IPS-20b (cell line): ENCODE results near the gene ALKBH5.

Source experiments
- H3K27ac ChIP-seq: one replicate; pipeline ENCODE4 v1.5.1; 2013; ENCODE audit warnings: low read length
- H3K27me3 ChIP-seq: 2 replicates; pipeline ENCODE4 v1.6.1; 2013; ENCODE audit warnings: mild to moderate bottlenecking, low read length, inconsistent platforms; ENCODE audit not compliant: insufficient read depth
- H3K36me3 ChIP-seq: 2 replicates; pipeline ENCODE4 v1.6.1; 2013; ENCODE audit warnings: low read depth, mild to moderate bottlenecking, inconsistent platforms, low read length, moderate library complexity; ENCODE audit not compliant: insufficient read depth
- H3K4me1 ChIP-seq: 2 replicates; pipeline ENCODE4 v1.6.1; 2013; ENCODE audit warnings: mild to moderate bottlenecking, control low read depth, inconsistent platforms, low read length, moderate library complexity; ENCODE audit not compliant: insufficient read depth
- H3K4me3 ChIP-seq: 2 replicates; pipeline ENCODE4 v1.5.1; 2013; ENCODE audit warnings: mild to moderate bottlenecking, low read length, inconsistent platforms
- H3K9ac ChIP-seq: 2 replicates; pipeline ENCODE4 v1.6.1; 2013; ENCODE audit warnings: low read depth, mild to moderate bottlenecking, inconsistent platforms, low read length, moderate library complexity
- H3K9me3 ChIP-seq: 2 replicates; pipeline ENCODE4 v1.6.1; 2013; ENCODE audit warnings: mild to moderate bottlenecking, low read depth, low read length, inconsistent platforms; ENCODE audit not compliant: insufficient read depth

Gene ALKBH5

DNA sequence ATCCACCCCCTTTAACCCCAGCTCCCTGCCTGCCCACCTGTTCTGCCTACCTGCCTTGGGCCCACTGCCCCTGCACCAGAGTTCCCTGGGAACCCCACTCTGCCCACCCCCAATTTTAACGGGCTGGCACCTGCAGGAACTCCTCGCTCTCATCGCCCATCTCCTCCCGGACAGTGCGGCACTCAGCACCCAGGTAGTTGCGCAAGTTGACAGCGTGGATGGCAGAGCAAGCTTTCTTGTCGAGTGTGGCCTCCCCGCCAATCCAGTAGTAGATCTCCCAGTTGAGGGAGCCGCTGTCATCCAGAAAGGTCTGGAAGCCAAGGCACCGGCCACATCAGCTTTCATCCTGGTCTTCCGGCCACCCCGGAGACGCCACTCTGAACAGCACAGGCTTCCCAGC, 67.1 kb downstream of the ALKBH5 start:
- Histone ChIP-seq H3K36me3 (peaks cover 88% of the 10 kb centered on the region), H3K27me3 (no peaks in the 10 kb centered on the region), H3K4me1 (peaks cover 8% of the 10 kb centered on the region; the same call in 1 of the 2 replicates), H3K9me3 (no peaks in the 10 kb centered on the region), H3K27ac (no peak overlapping the region), H3K9ac (no peak overlapping the region), H3K4me3 (no peak overlapping the region)

DNA sequence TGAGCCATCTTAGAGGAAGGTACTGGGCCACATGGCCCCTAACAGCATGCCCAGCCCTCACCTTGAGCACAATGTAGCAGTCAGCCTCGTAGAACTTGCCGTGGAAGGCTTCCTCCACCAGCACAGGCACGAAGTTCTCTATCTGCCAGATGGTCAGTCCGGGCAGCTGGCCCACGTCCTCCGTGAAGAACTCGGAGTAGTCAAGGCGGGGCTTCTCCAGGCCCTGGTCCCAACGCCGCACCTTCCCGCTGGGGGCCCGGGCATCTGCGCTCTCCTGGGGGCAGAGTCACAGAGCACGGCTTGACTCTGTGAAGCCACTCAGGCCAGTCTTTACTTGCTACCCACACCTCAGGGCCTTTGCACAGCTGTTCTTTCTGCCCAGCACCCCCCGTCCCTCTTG, 67.6 kb downstream of the ALKBH5 start:
- Histone ChIP-seq H3K27ac (no peak overlapping the region), H3K36me3 (peaks cover 88% of the 10 kb centered on the region), H3K4me3 (no peak overlapping the region), H3K9ac (no peak overlapping the region), H3K4me1 (peaks cover 8% of the 10 kb centered on the region; the same call in 1 of the 2 replicates), H3K27me3 (no peaks in the 10 kb centered on the region), H3K9me3 (no peaks in the 10 kb centered on the region)

DNA sequence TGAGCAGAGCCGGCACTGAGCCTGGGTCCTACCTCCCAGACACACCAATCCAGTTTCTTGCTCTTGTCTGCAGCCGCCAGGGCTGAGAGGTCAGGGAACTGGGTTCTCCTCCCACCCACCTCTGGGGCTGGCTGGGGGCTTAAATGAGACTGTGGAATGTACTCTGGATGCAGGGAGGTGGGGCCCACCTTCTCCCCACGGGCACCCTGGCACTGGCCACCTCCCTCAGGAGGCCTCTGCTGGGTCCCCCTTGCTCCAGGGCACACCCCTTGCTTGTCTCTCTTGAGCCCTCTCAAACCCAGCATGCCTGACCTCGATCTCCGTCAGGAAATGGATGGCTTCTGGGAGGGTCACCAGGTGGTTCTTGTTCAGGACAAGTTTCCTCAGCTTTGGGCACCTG, 68.5 kb downstream of the ALKBH5 start:
- Histone ChIP-seq H3K9me3 (no peaks in the 10 kb centered on the region), H3K4me3 (no peak overlapping the region), H3K4me1 (peaks cover 8% of the 10 kb centered on the region), H3K27ac (no peak overlapping the region), H3K27me3 (no peaks in the 10 kb centered on the region), H3K36me3 (peaks cover 87% of the 10 kb centered on the region), H3K9ac (no peak overlapping the region)

DNA sequence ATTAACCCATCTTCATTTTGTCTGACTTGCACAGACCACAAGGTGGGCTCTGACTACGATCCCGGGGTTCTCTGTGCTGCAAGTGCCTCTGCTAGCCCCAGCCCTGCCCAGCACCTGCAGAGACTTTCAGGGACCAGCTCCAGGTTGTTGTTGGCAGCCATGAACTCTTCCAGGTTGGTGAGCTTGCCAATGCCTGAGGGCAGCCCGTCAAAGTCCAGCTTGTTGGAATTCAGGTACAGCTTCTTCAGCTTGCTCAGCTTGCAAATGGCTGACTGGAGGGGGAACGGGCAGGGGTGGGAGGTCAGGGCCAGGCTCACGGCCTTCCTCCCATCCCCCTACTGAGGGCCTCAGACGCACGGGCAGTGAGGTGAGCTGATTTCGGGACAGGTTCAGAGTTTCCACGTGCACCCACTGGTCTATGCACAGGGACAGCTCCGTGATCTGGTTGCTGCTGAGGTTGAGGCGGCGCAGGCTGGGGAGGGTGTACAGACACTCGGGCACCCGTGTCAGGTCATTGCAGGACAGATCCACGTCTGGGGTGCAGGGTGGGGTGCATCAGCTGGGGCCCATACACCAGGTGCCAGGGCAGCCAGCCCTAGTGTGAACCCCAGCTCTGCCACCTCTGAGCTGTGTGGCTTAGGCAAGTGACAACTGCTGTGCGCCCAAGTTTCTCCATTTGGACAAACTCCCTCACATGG, 69.7 kb downstream of the ALKBH5 start:
- no peaks in the 10 kb centered on the region for H3K9me3 ChIP-seq
- H3K9ac ChIP-seq: no peak overlapping the region
- H3K36me3 ChIP-seq: peaks cover 79% of the 10 kb centered on the region
- peaks cover 7% of the 10 kb centered on the region for H3K4me1 ChIP-seq
- H3K27ac ChIP-seq: no peak overlapping the region
- no peak overlapping the region for H3K4me3 ChIP-seq
- no peaks in the 10 kb centered on the region for H3K27me3 ChIP-seq

DNA sequence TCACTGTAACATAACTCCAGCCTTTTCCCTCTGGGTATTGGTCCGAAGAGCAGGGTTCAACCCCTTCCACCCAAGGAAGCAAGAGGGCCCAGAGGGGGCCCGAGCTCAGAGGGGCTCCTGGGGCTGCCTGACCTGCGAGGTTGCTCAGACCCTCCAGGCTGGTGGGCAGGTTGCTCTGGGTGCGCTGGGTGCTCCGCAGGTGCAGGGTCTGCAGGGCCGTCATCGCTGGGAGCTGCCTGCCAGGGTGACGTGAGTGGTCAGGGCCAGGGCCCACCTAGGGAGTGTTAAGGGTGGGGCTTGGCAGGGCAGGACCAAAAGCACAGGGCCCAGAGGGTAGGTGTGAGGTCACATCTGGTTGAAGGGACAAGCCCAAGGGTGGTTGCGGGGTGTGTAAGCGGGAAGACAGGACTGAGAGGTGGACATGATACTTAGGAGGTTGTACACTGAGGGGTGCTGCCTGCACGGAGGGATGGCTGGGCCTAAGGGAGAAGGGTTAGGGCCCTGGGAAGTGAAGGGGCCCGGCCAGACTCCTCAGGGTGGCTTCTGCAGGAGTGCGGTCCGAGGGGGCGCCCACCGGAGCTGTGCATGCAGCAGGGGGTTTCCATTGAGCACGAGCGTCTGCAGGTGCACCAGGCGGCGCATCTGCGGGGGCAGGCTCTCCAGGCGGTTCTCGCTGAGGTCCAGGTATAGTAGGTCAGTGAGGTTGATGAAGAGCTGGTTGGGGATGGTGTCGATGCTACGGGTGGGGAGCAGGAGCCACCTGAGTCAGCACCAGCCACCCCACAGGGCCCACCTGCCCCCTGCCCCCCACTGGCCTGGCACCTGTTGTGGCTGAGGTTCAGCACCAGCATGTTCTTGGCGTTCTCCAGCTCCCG, 70.6 kb downstream of the ALKBH5 start:
- Histone ChIP-seq H3K36me3 (peaks cover 70% of the 10 kb centered on the region), H3K9ac (no peak overlapping the region), H3K27ac (no peak overlapping the region), H3K27me3 (no peaks in the 10 kb centered on the region), H3K9me3 (no peaks in the 10 kb centered on the region), H3K4me3 (no peak overlapping the region), H3K4me1 (peaks cover 7% of the 10 kb centered on the region)

DNA sequence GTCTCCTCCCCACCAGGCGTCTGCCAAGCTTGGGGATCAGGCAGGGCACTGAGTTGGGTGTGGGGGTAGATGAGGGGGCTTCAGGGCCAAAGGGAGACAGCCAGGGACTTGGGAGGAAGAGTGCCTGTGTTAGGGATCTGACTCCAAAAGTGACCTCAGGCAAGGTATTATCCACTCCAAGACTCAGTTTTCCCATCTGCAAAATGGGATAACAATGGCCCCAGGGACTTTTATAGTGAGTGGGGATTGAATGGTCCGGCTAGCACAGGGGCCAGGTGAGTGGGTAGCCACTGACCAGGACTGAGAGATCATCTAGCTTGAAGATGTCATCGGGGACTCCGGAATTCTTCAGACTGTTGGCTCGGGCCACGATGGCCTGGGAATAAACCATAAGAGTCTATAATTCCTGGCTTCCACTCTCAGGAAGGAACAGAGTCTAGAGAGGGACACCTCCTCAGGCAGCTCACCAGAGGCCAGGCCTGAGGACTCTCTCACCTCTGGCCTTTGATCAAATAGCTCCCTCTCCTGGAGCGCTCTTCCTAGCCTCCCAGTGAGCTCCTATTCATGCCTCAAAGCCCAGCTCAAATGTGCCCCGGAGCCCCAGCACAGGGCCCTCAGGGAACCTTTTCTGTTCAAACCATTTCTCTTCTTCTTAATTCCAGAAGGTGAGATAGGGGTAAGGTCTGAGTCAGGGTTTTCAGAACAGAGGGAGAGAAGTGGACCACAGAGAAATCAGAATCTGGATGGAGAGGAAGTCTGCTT, 71.4 kb downstream of the ALKBH5 start:
- Histone ChIP-seq H3K4me3 (no peak overlapping the region), H3K9ac (no peak overlapping the region), H3K36me3 (peaks cover 66% of the 10 kb centered on the region), H3K27me3 (no peaks in the 10 kb centered on the region), H3K27ac (no peak overlapping the region), H3K9me3 (no peaks in the 10 kb centered on the region), H3K4me1 (peaks cover 11% of the 10 kb centered on the region)

DNA sequence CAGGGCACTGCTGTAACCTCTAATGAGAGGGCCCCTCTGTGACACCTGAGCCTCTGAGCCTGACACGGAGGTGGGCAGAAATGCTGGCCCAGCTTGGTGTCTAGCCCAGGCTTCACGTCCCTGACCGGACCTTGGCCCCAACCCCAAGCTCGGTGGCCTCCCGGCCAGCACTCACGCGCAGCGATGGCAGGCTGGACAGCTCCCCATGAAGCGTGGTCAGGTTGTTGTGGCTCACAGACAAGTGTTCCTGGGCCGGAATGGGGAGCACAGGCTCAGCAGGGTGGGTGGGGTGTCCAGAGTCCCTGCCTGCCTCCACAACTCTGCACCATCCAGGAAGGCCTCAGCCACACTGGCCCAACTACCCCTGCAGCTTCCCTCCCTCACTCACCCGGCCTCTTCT, 72.7 kb downstream of the ALKBH5 start:
- Histone ChIP-seq H3K27ac (peak overlapping the region; percentile 17), H3K4me3 (no peak overlapping the region), H3K36me3 (peaks cover 53% of the 10 kb centered on the region)

DNA sequence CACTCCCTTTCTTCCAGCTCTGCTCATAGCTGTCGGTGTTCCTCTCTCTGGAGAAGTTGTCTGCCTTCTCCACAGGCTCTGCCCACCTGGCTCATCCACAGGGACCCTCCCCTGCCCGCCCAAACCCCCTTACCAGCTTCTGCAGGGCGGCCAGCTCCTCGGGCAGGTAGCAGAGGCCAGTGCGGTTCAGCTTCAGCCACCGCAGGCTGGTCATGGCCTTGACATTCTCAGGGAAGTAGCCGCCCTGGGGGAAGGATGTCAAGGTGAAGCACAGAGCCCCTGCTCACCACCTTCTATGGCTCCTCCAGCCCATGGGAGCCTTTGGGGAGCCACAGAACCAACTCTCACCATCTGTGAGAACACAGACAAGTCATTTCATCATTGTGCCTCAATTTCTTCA, 73.1 kb downstream of the ALKBH5 start:
- H3K9ac ChIP-seq: peak overlapping the region; percentile 86; the same call in 1 of the 2 replicates
- no peak overlapping the region for H3K27ac ChIP-seq
- H3K4me3 ChIP-seq: peak overlapping the region; percentile 99
- no peaks in the 10 kb centered on the region for H3K9me3 ChIP-seq
- H3K4me1 ChIP-seq: peaks cover 11% of the 10 kb centered on the region
- no peaks in the 10 kb centered on the region for H3K27me3 ChIP-seq
- peaks cover 49% of the 10 kb centered on the region for H3K36me3 ChIP-seq

More for the DNA sequence above, 72.7 kb downstream of the ALKBH5 start:
- Histone ChIP-seq H3K27me3 (no peaks in the 10 kb centered on the region), H3K9ac (peak overlapping the region; percentile 86; the same call in 1 of the 2 replicates), H3K9me3 (no peaks in the 10 kb centered on the region), H3K4me1 (peaks cover 11% of the 10 kb centered on the region)

DNA sequence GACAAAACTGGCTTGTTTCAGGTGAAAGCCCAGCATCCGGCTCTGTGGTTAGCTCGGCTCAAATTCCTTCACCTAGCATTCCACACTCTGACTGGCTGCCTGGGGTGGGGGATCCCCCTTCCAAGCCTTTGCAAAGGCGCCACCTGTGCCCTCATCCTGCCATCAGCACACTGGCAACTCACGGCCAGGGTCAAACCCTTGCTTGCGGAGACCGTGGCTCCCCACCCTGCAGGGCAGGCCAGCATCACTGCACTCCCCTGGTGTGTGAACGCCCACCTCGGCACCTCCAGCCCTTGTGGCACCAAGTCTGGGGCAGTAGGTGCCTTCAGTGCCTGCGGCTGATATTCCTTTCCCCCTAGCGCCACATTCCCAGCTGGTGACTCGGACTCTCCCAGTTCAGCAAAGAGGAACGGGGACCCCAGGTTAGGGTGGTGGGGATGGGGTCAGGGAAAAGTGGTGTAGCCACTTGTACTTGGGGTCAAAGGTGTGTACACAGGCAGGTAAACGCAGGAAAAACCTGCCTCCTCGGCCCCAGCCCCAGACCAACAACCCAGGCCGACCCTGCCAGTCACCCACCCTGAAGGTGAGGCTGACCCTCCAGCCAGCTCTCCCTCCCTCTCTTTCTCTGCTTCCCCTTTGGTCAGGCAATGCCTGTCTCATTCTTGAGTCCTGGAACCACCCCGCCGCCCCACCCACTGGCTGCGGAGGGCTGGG, 73.8 kb downstream of the ALKBH5 start:
- H3K4me1 ChIP-seq: peaks cover 11% of the 10 kb centered on the region
- peak overlapping the region; percentile 86; the same call in 1 of the 2 replicates for H3K9ac ChIP-seq
- no peaks in the 10 kb centered on the region for H3K27me3 ChIP-seq
- H3K27ac ChIP-seq: peak overlapping the region; percentile 87
- peaks cover 42% of the 10 kb centered on the region for H3K36me3 ChIP-seq
- H3K4me3 ChIP-seq: peak overlapping the region; percentile 99
- no peaks in the 10 kb centered on the region for H3K9me3 ChIP-seq

DNA sequence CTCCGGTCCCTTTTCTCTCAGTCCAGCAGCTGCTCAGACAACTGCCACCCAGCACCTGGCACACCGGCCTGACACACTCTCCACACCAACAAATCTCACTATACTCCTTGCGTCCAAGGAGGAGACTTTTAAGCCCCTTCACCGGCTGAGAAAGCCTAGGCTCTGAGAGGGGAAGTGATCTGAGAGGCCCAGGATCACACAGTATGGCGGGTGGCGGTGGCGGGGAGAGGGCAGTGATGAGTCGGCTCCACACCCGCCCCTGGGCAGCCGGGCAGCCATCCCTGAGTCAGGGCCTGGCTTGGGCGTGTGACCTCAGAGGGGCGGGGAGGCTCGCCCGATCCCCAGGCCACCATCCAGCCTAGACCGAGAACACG, 74.3 kb downstream of the ALKBH5 start:
- Histone ChIP-seq H3K9ac (peak overlapping the region; percentile 86; the same call in 1 of the 2 replicates), H3K36me3 (peaks cover 37% of the 10 kb centered on the region), H3K4me1 (peaks cover 11% of the 10 kb centered on the region), H3K9me3 (no peaks in the 10 kb centered on the region), H3K27me3 (no peaks in the 10 kb centered on the region), H3K27ac (peak overlapping the region; percentile 87), H3K4me3 (peak overlapping the region; percentile 99)
